22Rv1 (cell line): Measurements from ENCODE around the gene HSD17B1.

ENCODE experiments used
- ZFX ChIP-seq: fragments of 450-650 bp; IDR thresholded peaks from 2 replicates; pipeline ENCODE4 v1.6.1; 2017; ENCODE audit warnings: antibody characterized with exemption, borderline replicate concordance
- TF ChIP-seq, protein P1 (sequence below): fragments of 450-650 bp; IDR thresholded peaks from 2 replicates; pipeline ENCODE4 v1.5.1; 2017; ENCODE audit warnings: mild to moderate bottlenecking

- TF ChIP-seq, protein P1, sequence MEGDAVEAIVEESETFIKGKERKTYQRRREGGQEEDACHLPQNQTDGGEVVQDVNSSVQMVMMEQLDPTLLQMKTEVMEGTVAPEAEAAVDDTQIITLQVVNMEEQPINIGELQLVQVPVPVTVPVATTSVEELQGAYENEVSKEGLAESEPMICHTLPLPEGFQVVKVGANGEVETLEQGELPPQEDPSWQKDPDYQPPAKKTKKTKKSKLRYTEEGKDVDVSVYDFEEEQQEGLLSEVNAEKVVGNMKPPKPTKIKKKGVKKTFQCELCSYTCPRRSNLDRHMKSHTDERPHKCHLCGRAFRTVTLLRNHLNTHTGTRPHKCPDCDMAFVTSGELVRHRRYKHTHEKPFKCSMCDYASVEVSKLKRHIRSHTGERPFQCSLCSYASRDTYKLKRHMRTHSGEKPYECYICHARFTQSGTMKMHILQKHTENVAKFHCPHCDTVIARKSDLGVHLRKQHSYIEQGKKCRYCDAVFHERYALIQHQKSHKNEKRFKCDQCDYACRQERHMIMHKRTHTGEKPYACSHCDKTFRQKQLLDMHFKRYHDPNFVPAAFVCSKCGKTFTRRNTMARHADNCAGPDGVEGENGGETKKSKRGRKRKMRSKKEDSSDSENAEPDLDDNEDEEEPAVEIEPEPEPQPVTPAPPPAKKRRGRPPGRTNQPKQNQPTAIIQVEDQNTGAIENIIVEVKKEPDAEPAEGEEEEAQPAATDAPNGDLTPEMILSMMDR, result no peak
- TF ChIP-seq ZFX, result no peak
Measured at GRCh38 chr17:42561897-42562387, 9.2 kb downstream of the HSD17B1 start, which contains the start of gene COASY.
